Lower leg skin (tissue), 3 donors: ENCODE measurements around the gene TRPM3.

ENCODE experiments used
- POLR2A ChIP-seq, 2 donors: fragments of 450-650 bp; IDR thresholded peaks; one replicate each; pipeline ENCODE4 v1.6.1; 2016 to 2017; ENCODE audit warnings: antibody characterized with exemption in 2 of 2, mild to moderate bottlenecking in 1 of 2, moderate library complexity in 1 of 2
- TF ChIP-seq, protein P1 (sequence below), 3 donors: fragments of 450-650 bp; IDR thresholded peaks; one replicate each; pipeline ENCODE4 v1.5.1; 2016; ENCODE audit warnings: antibody characterized with exemption in 3 of 3, mild to moderate bottlenecking in 3 of 3, moderate library complexity in 2 of 3

DNA sequence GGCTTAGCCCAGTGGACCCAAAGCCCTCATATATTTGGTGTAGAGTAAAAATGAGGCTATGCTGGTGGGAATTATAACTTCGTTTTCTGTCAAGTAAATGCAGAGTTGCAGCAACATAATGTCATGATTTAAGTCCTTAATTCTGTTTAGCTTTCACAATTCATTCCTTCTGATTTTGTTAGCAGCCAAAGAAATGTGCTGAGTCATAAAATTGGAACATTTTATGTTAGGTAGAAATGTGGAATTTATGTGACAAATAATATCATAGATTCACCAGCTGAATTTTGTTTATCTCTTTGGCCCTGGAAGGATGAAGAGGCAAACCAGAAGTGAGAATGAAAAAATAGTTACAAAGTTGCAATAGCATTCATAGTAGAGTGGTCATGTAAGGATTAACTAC, 247.0 kb downstream of the TRPM3 start:
- no peak for TF ChIP-seq POLR2A (IDR thresholded peaks at IDR 0.05)
- TF ChIP-seq, protein P1, sequence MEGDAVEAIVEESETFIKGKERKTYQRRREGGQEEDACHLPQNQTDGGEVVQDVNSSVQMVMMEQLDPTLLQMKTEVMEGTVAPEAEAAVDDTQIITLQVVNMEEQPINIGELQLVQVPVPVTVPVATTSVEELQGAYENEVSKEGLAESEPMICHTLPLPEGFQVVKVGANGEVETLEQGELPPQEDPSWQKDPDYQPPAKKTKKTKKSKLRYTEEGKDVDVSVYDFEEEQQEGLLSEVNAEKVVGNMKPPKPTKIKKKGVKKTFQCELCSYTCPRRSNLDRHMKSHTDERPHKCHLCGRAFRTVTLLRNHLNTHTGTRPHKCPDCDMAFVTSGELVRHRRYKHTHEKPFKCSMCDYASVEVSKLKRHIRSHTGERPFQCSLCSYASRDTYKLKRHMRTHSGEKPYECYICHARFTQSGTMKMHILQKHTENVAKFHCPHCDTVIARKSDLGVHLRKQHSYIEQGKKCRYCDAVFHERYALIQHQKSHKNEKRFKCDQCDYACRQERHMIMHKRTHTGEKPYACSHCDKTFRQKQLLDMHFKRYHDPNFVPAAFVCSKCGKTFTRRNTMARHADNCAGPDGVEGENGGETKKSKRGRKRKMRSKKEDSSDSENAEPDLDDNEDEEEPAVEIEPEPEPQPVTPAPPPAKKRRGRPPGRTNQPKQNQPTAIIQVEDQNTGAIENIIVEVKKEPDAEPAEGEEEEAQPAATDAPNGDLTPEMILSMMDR (IDR thresholded peaks at IDR 0.05), result no peak
